Osteoblast (primary cell): ENCODE results near the gene CABP1. TPM values are rescaled to one million over a fixed set of nuclear protein-coding genes. Genes with fewer than 3 reads are reported as not detected.
"Not testable (repeated sequence)": the region's sequence is repeated elsewhere in the genome, so short reads cannot be mapped to it uniquely, and the experiment has no call there.

Experiments used
- DNase-seq: peaks from one replicate; pipeline ENCODE4 v3.0.0; 2011; ENCODE audit warnings: low spot score, mixed read lengths; ENCODE audit not compliant: insufficient read length; ENCODE audit errors: missing footprints
- H2AFZ ChIP-seq: 2 replicates; pipeline ENCODE4 v1.6.0; 2011; ENCODE audit warnings: mild to moderate bottlenecking, low read length
- H3K27ac ChIP-seq: 2 replicates; pipeline ENCODE4 v1.5.1; 2011; ENCODE audit warnings: mild to moderate bottlenecking, low read depth, low read length, moderate library complexity
- H3K27me3 ChIP-seq: 2 replicates; pipeline ENCODE4 v1.6.0; 2012; ENCODE audit warnings: mild to moderate bottlenecking, control low read depth, inconsistent platforms, low read length, moderate library complexity; ENCODE audit not compliant: insufficient read depth
- H3K36me3 ChIP-seq: 2 replicates; pipeline ENCODE4 v1.5.1; 2011; ENCODE audit warnings: mild to moderate bottlenecking, low read length, control low read depth, moderate library complexity; ENCODE audit not compliant: insufficient read depth
- H3K4me1 ChIP-seq: 2 replicates; pipeline ENCODE4 v1.5.1; 2011; ENCODE audit warnings: mild to moderate bottlenecking, low read length, control low read depth, moderate library complexity; ENCODE audit not compliant: insufficient read depth
- H3K4me2 ChIP-seq: 2 replicates; pipeline ENCODE4 v1.6.0; 2011; ENCODE audit warnings: mild to moderate bottlenecking, low read length; ENCODE audit not compliant: insufficient read depth
- H3K4me3 ChIP-seq: fragments of 200-600 bp; sonication (generic); 3 replicates; pipeline ENCODE4 v1.5.1; 2012; ENCODE audit warnings: mild to moderate bottlenecking, low read length, inconsistent platforms; ENCODE audit not compliant: insufficient read depth
- H3K79me2 ChIP-seq: 2 replicates; pipeline ENCODE4 v1.6.0; 2012; ENCODE audit warnings: mild to moderate bottlenecking, low read length, control low read depth, inconsistent platforms; ENCODE audit not compliant: insufficient read depth
- H3K9me3 ChIP-seq: 2 replicates; pipeline ENCODE4 v1.5.1; 2011; ENCODE audit warnings: low read depth, low read length, control low read depth
- H4K20me1 ChIP-seq: 2 replicates; pipeline ENCODE4 v1.6.0; 2012; ENCODE audit warnings: mild to moderate bottlenecking, low read length, control low read depth; ENCODE audit not compliant: insufficient read depth
- total RNA-seq: library from RNA; depleted of rRNA; stranded (reverse); fragments of >200 nt; gene quantifications from 2 replicates; pipeline ENCODE4 v1.2.3, GENCODE V29; 2012
- TF ChIP-seq, protein P1 (sequence below): IDR thresholded peaks from 2 replicates; pipeline ENCODE4 v1.5.1; 2011; ENCODE audit warnings: mild to moderate bottlenecking, low read depth, low read length, moderate library complexity; ENCODE audit errors: extremely low read depth

The CABP1 gene
- total RNA-seq, 1 donor, result not detected

DNA sequence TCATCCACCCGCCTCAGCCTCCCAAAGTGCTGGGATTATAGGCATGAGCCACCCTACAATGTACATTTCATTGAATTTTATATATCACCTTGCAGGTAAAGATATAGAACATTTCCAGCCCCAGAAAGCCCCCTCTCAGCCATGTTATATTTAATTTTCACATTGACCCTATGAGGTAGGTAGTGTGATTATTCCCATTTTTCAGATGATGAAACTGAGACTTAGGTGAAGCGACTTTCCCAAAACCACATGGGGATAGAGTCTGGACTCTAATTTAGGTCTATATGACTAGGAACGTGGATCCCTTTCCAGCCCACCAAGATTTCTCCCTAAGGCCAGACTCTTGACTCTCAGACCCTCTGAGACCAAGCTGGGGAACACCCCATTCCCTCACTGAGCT is 43.5 kb upstream of the CABP1 start:
- no peaks in the 10 kb centered on the region for H3K4me1 ChIP-seq
- peaks cover 6% of the 10 kb centered on the region for H3K27me3 ChIP-seq
- no peaks in the 10 kb centered on the region for H4K20me1 ChIP-seq
- H3K9me3 ChIP-seq, result no peaks in the 10 kb centered on the region
- H3K27ac ChIP-seq, result no peak overlapping the region
- H2AFZ ChIP-seq, result no peak overlapping the region
- no peak overlapping the region for H3K4me2 ChIP-seq
- no peaks in the 10 kb centered on the region for H3K36me3 ChIP-seq
- H3K4me3 ChIP-seq, result no peak overlapping the region
- TF ChIP-seq, protein P1, sequence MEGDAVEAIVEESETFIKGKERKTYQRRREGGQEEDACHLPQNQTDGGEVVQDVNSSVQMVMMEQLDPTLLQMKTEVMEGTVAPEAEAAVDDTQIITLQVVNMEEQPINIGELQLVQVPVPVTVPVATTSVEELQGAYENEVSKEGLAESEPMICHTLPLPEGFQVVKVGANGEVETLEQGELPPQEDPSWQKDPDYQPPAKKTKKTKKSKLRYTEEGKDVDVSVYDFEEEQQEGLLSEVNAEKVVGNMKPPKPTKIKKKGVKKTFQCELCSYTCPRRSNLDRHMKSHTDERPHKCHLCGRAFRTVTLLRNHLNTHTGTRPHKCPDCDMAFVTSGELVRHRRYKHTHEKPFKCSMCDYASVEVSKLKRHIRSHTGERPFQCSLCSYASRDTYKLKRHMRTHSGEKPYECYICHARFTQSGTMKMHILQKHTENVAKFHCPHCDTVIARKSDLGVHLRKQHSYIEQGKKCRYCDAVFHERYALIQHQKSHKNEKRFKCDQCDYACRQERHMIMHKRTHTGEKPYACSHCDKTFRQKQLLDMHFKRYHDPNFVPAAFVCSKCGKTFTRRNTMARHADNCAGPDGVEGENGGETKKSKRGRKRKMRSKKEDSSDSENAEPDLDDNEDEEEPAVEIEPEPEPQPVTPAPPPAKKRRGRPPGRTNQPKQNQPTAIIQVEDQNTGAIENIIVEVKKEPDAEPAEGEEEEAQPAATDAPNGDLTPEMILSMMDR, result no peak
- H3K79me2 ChIP-seq, result no peaks in the 10 kb centered on the region
- DNase-seq, result no peak

DNA sequence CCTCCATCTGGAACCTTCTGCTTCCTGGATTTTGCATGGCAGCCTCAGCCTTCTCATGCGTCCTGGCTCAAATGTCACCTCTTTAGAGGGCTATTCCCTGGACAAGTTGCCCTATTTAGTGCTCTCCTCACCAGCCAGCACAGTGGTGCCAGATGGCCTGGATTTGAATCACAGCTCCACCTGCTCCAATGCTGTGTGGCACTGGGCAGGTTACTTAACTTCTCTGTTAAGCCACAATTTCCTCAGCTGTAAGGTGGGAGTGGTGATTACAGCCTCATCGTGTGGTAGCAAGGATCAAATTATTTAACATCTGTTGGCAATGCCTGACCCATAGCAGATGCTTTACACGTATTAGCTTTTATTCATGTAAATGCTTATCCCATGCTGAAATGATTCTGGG is 42.6 kb upstream of the CABP1 start:
- TF ChIP-seq, protein P1, result no peak
- H3K27ac ChIP-seq, result no peak overlapping the region
- no peak overlapping the region for H2AFZ ChIP-seq
- H3K4me1 ChIP-seq, result no peaks in the 10 kb centered on the region
- H3K9me3 ChIP-seq, result no peaks in the 10 kb centered on the region
- no peak overlapping the region for H3K4me2 ChIP-seq
- H3K79me2 ChIP-seq, result no peaks in the 10 kb centered on the region
- no peaks in the 10 kb centered on the region for H3K36me3 ChIP-seq
- H3K4me3 ChIP-seq, result no peak overlapping the region
- no peaks in the 10 kb centered on the region for H4K20me1 ChIP-seq
- peaks cover 6% of the 10 kb centered on the region for H3K27me3 ChIP-seq
- no peak for DNase-seq

DNA sequence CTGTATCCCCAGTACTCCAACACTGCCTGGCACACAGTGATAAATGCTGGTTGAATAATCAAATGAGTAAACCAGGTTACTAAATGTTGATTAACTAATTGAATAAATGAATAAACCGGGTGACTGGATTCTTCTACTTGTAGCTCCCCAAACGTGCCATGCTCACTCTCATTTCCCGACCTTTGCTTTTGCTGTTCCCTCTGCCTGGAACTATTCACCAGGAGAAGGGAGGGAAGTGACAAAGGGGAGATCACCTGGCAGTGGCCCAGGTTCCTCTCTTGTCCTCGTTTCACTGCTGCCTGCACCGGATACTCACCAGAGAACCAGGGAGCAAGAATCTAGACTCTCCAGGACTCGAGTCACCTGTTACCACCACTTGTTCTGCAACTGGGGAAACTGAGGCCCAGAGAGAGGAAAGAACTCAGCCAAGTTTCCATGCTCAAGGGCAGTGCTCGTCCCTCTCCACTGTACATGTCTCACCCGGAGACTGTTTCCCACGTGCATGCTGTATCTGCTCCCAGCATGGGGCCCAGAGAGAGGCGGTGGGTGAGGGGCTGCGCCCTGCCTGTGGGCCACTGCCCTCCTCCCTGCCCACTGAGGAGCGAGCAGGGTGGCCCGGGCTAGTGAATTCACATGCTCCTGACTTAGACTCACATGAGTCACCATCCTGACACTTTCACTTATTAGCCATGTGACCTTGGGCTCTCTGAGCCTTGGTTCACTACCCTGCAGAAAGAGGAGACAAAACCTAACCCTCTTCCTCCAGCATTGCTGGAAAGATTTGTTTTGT is 41.6 kb upstream of the CABP1 start:
- Histone ChIP-seq H2AFZ (no peak overlapping the region), H3K36me3 (no peaks in the 10 kb centered on the region), H3K4me1 (no peaks in the 10 kb centered on the region), H3K4me3 (no peak overlapping the region), H3K79me2 (no peaks in the 10 kb centered on the region), H3K27ac (no peak overlapping the region), H3K9me3 (no peaks in the 10 kb centered on the region), H3K4me2 (no peak overlapping the region), H4K20me1 (no peaks in the 10 kb centered on the region), H3K27me3 (peaks cover 6% of the 10 kb centered on the region)
- DNase-seq, result peak; percentile 90
- TF ChIP-seq, protein P1, result no peak

DNA sequence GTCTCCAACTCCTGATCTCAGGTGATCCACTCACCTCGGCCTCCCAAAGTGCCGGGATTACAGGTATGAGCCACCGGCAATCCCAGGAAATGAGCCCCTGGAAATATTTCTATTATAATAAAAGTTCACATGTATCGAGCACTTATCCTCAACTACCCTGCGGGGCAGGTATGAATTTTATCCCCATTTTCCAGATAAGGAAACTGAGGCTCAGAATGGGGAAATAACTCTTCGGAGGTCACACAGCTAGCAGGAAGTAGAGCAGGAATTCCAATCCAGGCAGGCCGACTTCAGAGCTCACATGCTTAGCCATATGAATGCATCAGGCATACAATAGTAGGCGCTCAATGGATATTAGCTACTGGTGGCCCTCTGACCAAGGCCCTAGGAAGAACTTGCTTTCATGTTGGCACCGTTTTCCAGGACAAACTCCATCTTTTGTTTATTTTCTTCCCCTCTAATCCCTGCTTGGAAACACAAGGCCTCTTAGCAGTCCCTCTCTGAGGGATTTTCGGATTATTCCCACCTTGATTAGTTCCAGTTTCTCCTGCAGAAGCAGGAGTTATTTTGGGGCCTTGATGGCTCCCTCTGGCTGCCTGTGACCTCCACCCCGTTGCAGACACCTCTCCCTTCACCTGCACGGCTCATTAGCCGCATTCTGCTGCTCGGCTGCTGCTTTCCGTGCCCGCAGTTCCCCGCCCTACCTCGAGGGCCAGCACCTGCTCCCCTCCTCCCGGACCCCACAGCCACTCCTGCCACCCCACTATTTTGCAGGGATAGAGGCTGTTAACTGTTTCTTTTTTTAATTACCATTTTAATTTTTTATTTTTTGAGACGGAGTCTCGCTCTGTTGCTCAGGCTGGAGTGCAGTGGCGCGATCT is 40.5 kb upstream of the CABP1 start:
- peak; percentile 46 for DNase-seq
- TF ChIP-seq, protein P1, result no peak

GRCh38 chr12:120602416-120602815 is 38.0 kb upstream of the CABP1 start:
- H3K27ac ChIP-seq, H3K9me3 ChIP-seq, H3K79me2 ChIP-seq, H3K4me2 ChIP-seq, H4K20me1 ChIP-seq, H3K4me1 ChIP-seq, H3K4me3 ChIP-seq, DNase-seq, H2AFZ ChIP-seq, H3K27me3 ChIP-seq, H3K36me3 ChIP-seq: not testable (repeated sequence)

More for the DNA sequence above, 40.5 kb upstream of the CABP1 start:
- H3K9me3 ChIP-seq, result no peaks in the 10 kb centered on the region
- no peaks in the 10 kb centered on the region for H3K4me1 ChIP-seq
- H3K36me3 ChIP-seq, result no peaks in the 10 kb centered on the region
- no peaks in the 10 kb centered on the region for H4K20me1 ChIP-seq
- H3K79me2 ChIP-seq, result no peaks in the 10 kb centered on the region
- H3K4me3 ChIP-seq, result no peak overlapping the region
- H3K27ac ChIP-seq, result no peak overlapping the region
- H3K27me3 ChIP-seq, result peaks cover 6% of the 10 kb centered on the region
- H2AFZ ChIP-seq, result no peak overlapping the region
- H3K4me2 ChIP-seq, result no peak overlapping the region
